Tibial artery (tissue), 4 donors: Measurements from ENCODE around the gene MBOAT7.
"Not testable (repeated sequence)": the region's sequence is repeated elsewhere in the genome, so short reads cannot be mapped to it uniquely, and the experiment has no call there.

Experiments
- DNase-seq, 2 donors: peaks; one replicate each; pipeline ENCODE4 v3.0.0-alpha.2; 2019
- H3K27ac ChIP-seq, 2 donors: fragments of 200-600 bp; sonication (generic) in 1 of 2; 1 replicate in 1 of 2; 2 replicates in 1 of 2; pipeline ENCODE4 v1.5.1; 2018 to 2019; ENCODE audit warnings: mild to moderate bottlenecking in 1 of 2
- H3K27me3 ChIP-seq, 2 donors: fragments of 200-600 bp; sonication (generic) in 1 of 2; one replicate each; pipeline versions ENCODE4 v1.5.1 to v1.6.0; 2016 to 2019
- H3K36me3 ChIP-seq, 3 donors: fragments of 200-600 bp; sonication (generic) in 2 of 3; one replicate each; pipeline ENCODE4 v1.5.1; 2016 to 2019; ENCODE audit warnings: mild to moderate bottlenecking in 2 of 3
- H3K4me1 ChIP-seq, 4 donors: fragments of 200-600 bp; sonication (generic) in 2 of 4; 1 replicate in 3 of 4; 2 replicates in 1 of 4; pipeline ENCODE4 v1.5.1; 2016 to 2019
- H3K4me3 ChIP-seq, 2 donors: fragments of 200-600 bp; sonication (generic) in 1 of 2; 1 replicate in 1 of 2; 2 replicates in 1 of 2; pipeline ENCODE4 v1.5.1; 2018 to 2019; ENCODE audit warnings: mild to moderate bottlenecking in 2 of 2
- H3K9me3 ChIP-seq, 3 donors: fragments of 200-600 bp; sonication (generic) in 1 of 3; one replicate each; pipeline ENCODE4 v1.5.1; 2016 to 2019
- CTCF ChIP-seq, 2 experiments: fragments of 200-600 bp in 1 of 2; fragments of 450-650 bp in 1 of 2; IDR thresholded peaks; one replicate each; pipeline ENCODE4 v1.5.1; 2017 to 2019; ENCODE audit warnings: antibody characterized with exemption in 2 of 2, mild to moderate bottlenecking in 1 of 2, moderate library complexity in 1 of 2
- intact Hi-C: fragments of 100-400 bp; cut with DNase I; formaldehyde crosslinking; loops from one replicate; pipeline ENCODE4 v1.15.0; 2023; ENCODE audit warnings: low total_unique reads

MBOAT7 gene

GRCh38 chr19:54208784-54209057 is 19.3 kb upstream of the MBOAT7 start:
- Histone ChIP-seq H3K4me1 (peaks cover 6 to 34% (median 30%) of the 10 kb centered on the region in 4 donors), H3K27ac (peak overlapping the region; percentile 58 to 75), H3K4me3 (no peak overlapping the region), H3K9me3 (no peaks in the 10 kb centered on the region), H3K36me3 (peaks cover 27 to 48% (median 40%) of the 10 kb centered on the region in 3 donors), H3K27me3 (no peaks in the 10 kb centered on the region)
- no peak for TF ChIP-seq CTCF (IDR thresholded peaks at IDR 0.05)
- no peak for DNase-seq
- intact Hi-C loops: no loop called here

- no peaks in the 10 kb centered on the region for H3K9me3 ChIP-seq
- peak in 1 of 2 donors; percentile 81 for DNase-seq
- peak overlapping the region; percentile 58 to 75 for H3K27ac ChIP-seq
- no peak overlapping the region for H3K4me3 ChIP-seq
- no peak for TF ChIP-seq CTCF (IDR thresholded peaks at IDR 0.05)
- H3K36me3 ChIP-seq: peaks cover 33 to 53% (median 45%) of the 10 kb centered on the region in 3 donors
- no peaks in the 10 kb centered on the region for H3K27me3 ChIP-seq
- peaks cover 6 to 39% (median 35%) of the 10 kb centered on the region in 4 donors for H3K4me1 ChIP-seq
- intact Hi-C loops: no loop called here
These were observed 18.8 kb upstream of the MBOAT7 start for GRCh38 chr19:54207983-54208783.

DNA sequence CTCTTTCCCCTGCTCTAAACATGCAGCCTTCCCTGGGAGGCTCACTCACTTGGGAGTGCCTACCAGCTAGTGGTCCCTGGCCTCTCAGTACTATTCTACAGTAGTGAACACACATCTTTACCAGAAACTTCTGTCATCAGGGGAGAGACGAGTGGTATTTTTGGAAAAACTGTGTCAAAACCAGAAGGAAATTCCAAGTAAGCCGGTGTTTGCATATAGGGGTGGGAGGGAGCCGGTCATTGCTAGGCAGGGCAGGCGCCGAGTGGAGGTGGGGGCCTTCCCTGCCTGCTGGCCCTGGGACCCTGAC is 18.2 kb upstream of the MBOAT7 start:
- Histone ChIP-seq H3K36me3 (peaks cover 36 to 59% (median 51%) of the 10 kb centered on the region in 3 donors), H3K4me1 (peaks cover 6 to 45% (median 41%) of the 10 kb centered on the region in 4 donors), H3K4me3 (no peak overlapping the region), H3K9me3 (no peaks in the 10 kb centered on the region), H3K27me3 (no peaks in the 10 kb centered on the region), H3K27ac (no peak overlapping the region)
- no peak for DNase-seq
- TF ChIP-seq CTCF (IDR thresholded peaks at IDR 0.05): no peak
- intact Hi-C loops: no loop called here

GRCh38 chr19:54207193-54207592 is 17.8 kb upstream of the MBOAT7 start:
- H3K4me3 ChIP-seq, H3K27ac ChIP-seq, H3K27me3 ChIP-seq, intact Hi-C loops, DNase-seq, H3K9me3 ChIP-seq: not testable (repeated sequence)
- Histone ChIP-seq H3K4me1 (peaks cover 6 to 49% (median 44%) of the 10 kb centered on the region in 4 donors), H3K36me3 (peaks cover 36 to 63% (median 55%) of the 10 kb centered on the region in 3 donors)

DNA sequence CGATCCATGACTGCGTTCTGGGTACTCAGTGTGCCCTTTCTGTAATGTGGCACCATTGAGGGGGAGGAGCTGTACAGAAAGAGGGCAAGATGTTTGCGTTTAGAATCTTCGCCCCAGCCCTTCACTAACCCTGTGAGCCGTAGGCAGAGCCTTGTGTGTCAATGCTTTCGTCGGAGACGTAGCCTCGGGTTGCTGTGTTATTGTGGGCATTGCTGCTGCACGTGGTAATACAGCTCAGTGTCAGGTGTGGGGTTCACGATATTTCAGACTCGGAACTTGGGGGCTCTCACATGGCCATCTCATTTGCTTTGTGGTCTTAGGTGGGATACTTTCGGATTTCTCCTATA is 17.4 kb upstream of the MBOAT7 start:
- intact Hi-C loops: no loop called here
- DNase-seq: no peak
- no peaks in the 10 kb centered on the region for H3K27me3 ChIP-seq
- no peak overlapping the region for H3K4me3 ChIP-seq
- no peak overlapping the region for H3K27ac ChIP-seq
- peaks cover 6 to 53% (median 48%) of the 10 kb centered on the region in 4 donors for H3K4me1 ChIP-seq
- peaks cover 36 to 67% (median 59%) of the 10 kb centered on the region in 3 donors for H3K36me3 ChIP-seq
- no peak for TF ChIP-seq CTCF (IDR thresholded peaks at IDR 0.05)
- no peaks in the 10 kb centered on the region for H3K9me3 ChIP-seq

GRCh38 chr19:54206030-54206830 is 16.9 kb upstream of the MBOAT7 start:
- intact Hi-C loops: no loop called here
- Histone ChIP-seq H3K9me3 (no peaks in the 10 kb centered on the region), H3K27me3 (no peaks in the 10 kb centered on the region), H3K36me3 (peaks cover 36 to 69% (median 60%) of the 10 kb centered on the region in 3 donors), H3K4me3 (no peak overlapping the region), H3K4me1 (peaks cover 6 to 59% (median 52%) of the 10 kb centered on the region in 4 donors), H3K27ac (no peak overlapping the region)
- TF ChIP-seq CTCF (IDR thresholded peaks at IDR 0.05): no peak
- no peak for DNase-seq
